ENCODE measurements around the gene CALCR.

Gene CALCR

GRCh38 chr7:93442478-93443224, 131.9 kb downstream of the CALCR start:
- DNase-seq, result peak; percentile 31

DNA sequence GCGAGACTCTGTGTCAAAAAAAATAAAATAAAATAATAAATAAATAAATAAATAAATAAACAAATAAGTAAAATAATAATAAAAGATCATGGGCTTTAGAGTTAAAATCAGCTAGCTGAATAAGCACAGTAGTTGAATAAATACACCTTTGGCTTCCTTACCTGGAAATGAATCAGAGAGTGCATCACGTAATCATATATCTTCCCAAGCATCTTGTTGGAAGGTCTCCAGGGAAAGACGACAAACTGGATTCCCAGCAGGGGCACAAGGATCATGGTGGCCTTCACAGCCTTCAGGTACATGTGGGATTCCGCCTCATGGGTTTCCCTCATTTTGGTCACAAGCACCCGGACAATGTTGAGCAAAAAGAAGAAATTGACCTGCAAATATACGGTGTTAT, 138.7 kb downstream of the CALCR start:
- no peak for DNase-seq

- DNase-seq, result no peak
These were observed 142.4 kb downstream of the CALCR start for GRCh38 chr7:93432130-93432529.

GRCh38 chr7:93430917-93431588, 143.5 kb downstream of the CALCR start:
- DNase-seq, result no peak

DNA sequence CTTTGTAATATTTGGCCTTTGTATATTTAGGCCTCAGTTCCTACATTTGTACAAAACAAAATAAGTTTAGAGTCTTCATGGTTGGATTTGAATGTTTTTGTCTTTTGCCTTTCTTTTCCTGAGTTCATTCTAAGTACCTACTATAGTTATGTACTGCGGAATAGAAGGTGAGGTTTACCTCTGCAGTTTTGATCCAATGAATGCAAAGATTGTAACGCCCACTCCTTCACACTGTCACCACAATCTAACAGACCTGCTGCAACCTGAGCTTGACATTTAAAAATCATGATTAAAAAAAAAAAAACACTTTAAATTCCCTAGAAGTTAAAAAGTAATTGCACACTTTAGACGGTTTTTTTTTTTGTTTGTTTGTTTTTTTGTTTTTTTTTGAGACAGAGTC, 145.0 kb downstream of the CALCR start:
- no peak for DNase-seq

- DNase-seq, result no peak
These were observed 147.4 kb downstream of the CALCR start for GRCh38 chr7:93427107-93427506.

GRCh38 chr7:93426155-93426696, 148.3 kb downstream of the CALCR start:
- DNase-seq, result no peak

DNA sequence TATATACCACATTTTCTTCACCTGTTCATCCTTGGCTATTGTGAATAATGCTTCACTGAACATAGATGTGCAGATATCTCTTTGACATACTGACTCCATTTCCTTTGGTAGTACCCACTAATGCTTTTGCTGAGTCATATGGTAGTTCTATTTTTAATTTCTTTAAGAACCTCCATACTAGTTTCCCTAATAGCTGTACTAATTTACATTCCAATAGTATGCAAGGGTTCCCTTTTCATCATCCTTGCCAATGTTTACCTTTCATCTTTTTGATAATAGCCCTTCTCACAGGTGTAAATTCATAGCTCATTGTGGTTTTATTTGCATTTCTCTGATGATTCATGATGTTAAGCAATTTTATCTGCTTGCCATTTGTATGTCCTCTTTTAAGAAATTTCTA, 159.9 kb downstream of the CALCR start:
- DNase-seq, result no peak

- no peak for DNase-seq
These were observed 165.2 kb downstream of the CALCR start for GRCh38 chr7:93409324-93409723.

- DNase-seq, result no peak
These were observed 167.3 kb downstream of the CALCR start for GRCh38 chr7:93407239-93407638.

- DNase-seq, result no peak
These were observed 171.6 kb downstream of the CALCR start for GRCh38 chr7:93402944-93403343.

DNA sequence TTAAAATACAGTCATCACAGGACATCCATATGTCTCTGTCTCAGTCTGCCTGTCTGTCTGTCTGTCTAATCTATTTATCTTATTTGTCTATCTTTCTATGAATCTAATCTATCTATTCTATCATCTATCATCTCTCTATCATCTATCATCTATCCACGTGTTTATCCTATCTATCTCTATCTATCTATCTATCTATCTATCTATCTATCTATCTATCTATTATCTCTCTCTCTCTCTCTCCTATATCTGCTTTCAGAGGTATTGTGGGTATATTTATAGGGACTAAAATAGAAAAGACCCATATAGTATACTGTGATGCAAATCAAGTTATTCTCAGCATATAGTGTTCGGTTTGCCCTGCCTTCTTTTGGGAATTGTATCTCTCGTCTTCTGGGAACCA, 174.9 kb downstream of the CALCR start:
- DNase-seq, result no peak

GRCh38 chr7:93392984-93393383, 181.5 kb downstream of the CALCR start:
- DNase-seq, result no peak

DNA sequence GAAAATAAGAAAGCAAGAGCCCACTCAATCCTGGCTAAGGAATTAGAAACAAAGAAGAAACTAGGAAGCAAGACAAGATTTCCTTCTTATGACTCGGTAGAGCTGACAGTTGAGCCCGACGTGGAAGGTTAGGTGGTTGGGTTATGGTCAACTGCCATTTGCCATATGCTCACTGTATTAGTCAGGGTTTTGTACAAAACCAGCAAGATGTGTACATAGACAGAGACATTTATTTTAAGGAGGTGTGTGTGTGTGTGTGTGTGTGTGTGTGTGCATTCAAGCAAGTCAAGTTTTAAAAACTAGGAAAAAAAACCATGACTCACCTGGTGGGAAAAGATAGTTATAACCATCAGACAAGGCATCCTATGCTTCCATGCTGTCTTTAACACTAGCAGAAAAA, 183.9 kb downstream of the CALCR start:
- DNase-seq, result no peak

DNA sequence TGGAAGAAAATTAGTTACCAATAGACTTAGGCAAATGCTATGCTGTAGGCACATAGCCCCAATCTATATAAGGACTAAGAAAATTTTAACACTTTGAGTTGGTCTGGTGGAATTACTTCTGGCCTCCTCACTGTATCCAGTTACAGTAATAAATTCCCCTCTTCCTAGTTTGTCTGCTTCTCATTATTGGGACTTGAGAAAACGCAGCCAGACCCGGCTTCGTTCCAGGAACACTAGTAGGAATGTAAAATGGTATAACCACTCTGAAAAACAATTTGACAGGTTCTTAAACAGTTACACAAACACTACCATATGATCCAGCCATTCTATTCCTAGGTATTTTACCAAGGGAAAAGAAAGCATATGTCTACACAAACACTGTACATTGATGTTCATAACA, 192.2 kb downstream of the CALCR start:
- DNase-seq, result no peak

GRCh38 chr7:93378131-93378760, 196.3 kb downstream of the CALCR start:
- no peak for DNase-seq

DNA sequence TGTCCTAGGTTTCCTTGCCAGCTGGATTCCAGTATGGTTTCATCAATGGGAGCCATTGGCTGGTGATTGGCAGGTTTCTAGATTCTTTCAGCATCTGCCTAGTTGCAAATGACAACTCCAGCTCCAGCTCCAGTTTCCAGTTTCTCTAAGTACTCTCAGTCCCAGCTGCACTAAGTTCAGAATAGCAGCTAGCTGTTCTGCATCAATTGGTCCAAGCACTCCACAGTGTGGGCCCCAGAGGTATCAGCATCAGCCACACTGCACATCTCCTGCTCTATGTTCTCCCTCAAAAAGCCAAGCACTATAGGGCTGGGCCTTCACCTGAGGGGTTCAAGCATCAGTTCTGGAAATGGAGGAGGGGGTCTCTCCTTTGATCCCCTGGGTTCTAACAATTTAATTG, 198.9 kb downstream of the CALCR start:
- DNase-seq, result no peak

All from stimulated activated CD4-positive, alpha-beta T cell treated with anti-CD3 and anti-CD28 coated beads, Interleukin-4, amount 100 ng/mL, for 24 hours (primary cell).